Heart right ventricle (tissue), 16 donors: ENCODE results near the gene GABPB1. TPM values are rescaled to one million over a fixed set of nuclear protein-coding genes. Genes with fewer than 3 reads are reported as not detected.

Experiments
- ATAC-seq, 8 donors: fragments of 200-7000 bp; cut with Tn5 transposase; one replicate each; pipeline ENCODE4 v1.9.1; 2020; ENCODE audit warnings: mild to moderate bottlenecking in 8 of 8, moderate library complexity in 8 of 8, moderate number of reproducible peaks in 1 of 8
- DNase-seq, 2 donors: peaks; one replicate each; pipeline ENCODE4 v3.0.0-alpha.2; 2020
- H3K27ac ChIP-seq, 10 donors: fragments of 200-600 bp; sonication (generic) in 2 of 10; one replicate each; pipeline versions ENCODE4 v1.5.0 to v1.8.0; 2020 to 2022; ENCODE audit warnings: mild to moderate bottlenecking in 3 of 10
- H3K27me3 ChIP-seq, 7 donors: fragments of 200-600 bp; one replicate each; pipeline ENCODE4 v1.8.0; 2021 to 2022; ENCODE audit warnings: mild to moderate bottlenecking in 2 of 7
- H3K36me3 ChIP-seq, 9 donors: fragments of 200-600 bp; sonication (generic) in 1 of 9; one replicate each; pipeline versions ENCODE4 v1.5.0 to v1.8.0; 2020 to 2022; ENCODE audit warnings: mild to moderate bottlenecking in 2 of 9
- H3K4me1 ChIP-seq, 9 donors: fragments of 200-600 bp; sonication (generic) in 1 of 9; one replicate each; pipeline versions ENCODE4 v1.5.0 to v1.8.0; 2020 to 2022; ENCODE audit warnings: mild to moderate bottlenecking in 4 of 9
- H3K4me3 ChIP-seq, 10 donors: fragments of 200-600 bp; sonication (generic) in 2 of 10; one replicate each; pipeline versions ENCODE4 v1.5.0 to v1.8.0; 2020 to 2022; ENCODE audit warnings: mild to moderate bottlenecking in 7 of 10, moderate library complexity in 2 of 10
- H3K9me3 ChIP-seq, 11 donors: fragments of 200-600 bp in 10 of 11; sonication (generic) in 2 of 11; one replicate each; pipeline versions ENCODE4 v1.5.0 to v1.8.0; 2013 to 2022; ENCODE audit warnings: mild to moderate bottlenecking in 2 of 11, control low read depth in 1 of 11, moderate library complexity in 1 of 11
- WGBS, 2 donors: extraction: QIAGEN DNeasy Blood & Tissue Kit; methylation state at CpG; one replicate each; pipeline ENCODE4 v1.1.7; 2013; ENCODE audit warnings: inconsistent platforms in 1 of 2; 5-methylcytosine and 5-hydroxymethylcytosine counted together
- intact Hi-C, 10 donors: fragments of 100-400 bp; cut with DNase I; formaldehyde crosslinking; loops; one replicate each; pipeline versions ENCODE4 v1.11.1 to v1.14.2; 2022
- polyA plus RNA-seq, 2 donors: library from polyadenylated mRNA; stranded (reverse); fragments of 200-250 nt; gene quantifications; one replicate each; pipeline ENCODE4 v1.2.3, GENCODE V29; 2013
- total RNA-seq, 10 donors: library from RNA; stranded (reverse); fragmentation: NEBNext Ultra II Directional in 3 of 10; extraction: Animal tissue kit (Norgen Biotek cat#: 25700) in 3 of 10; gene quantifications; one replicate each; pipeline versions ENCODE4 v1.2.1 to v1.2.4, GENCODE V29; 2021 to 2023
- TF ChIP-seq, protein P1 (sequence below), 9 donors: fragments of 200-600 bp; sonication (generic) in 2 of 9; IDR thresholded peaks; one replicate each; pipeline versions ENCODE4 v1.5.0 to v1.8.0; 2021 to 2022; ENCODE audit warnings: antibody characterized with exemption in 9 of 9, mild to moderate bottlenecking in 5 of 9, moderate library complexity in 1 of 9
- donor health status: Arrhythmogenic right ventricular cardiomyopathy.
- donor health status: ischemic (EF 13 %, LVEDD 7.1; RV severe dilation, severe dysfunction).
- donor health status: healthy with polysubstance abuse.
- donor health status: DM: no; HTN: yes; CAD: no.
- donor health status: DM: no; HTN: no; CAD: no.
- donor health status: ischemic (EF 25% LVEDD 6.9; RV normal size, moderate dysfunction).
- donor health status: ischemic (EF 25% LVEDD 5.7; RV mildly dilated, moderate dysfunction).
- donor health status: healthy.
- donor health status: DM: yes; HTN: yes; CAD: no.
- donor health status: Ischemic cardiomyopathy.
- donor health status: ischemic (EF 35%, LVEDD 5.7; RV mildly dilated, moderate dysfunction).
- donor health status: nonischemic (EF 11% LVEDD 7.7; RV severe dilation, severe dysfunction).
- donor health status: DM: yes; HTN: yes; CAD: no.
- donor health status: PGD.
- donor health status: ischemic (EF 29% LVEDD 5.4; RV normal size, mild dysfunction).
- donor health status: nonischemic (EF 23%, LVEDD 6.1; RV moderate dilation, normal function).

Gene GABPB1
- total and polyA plus RNA-seq, 12 donors = 5.3 to 12.6 (median 8.5) TPM

DNA sequence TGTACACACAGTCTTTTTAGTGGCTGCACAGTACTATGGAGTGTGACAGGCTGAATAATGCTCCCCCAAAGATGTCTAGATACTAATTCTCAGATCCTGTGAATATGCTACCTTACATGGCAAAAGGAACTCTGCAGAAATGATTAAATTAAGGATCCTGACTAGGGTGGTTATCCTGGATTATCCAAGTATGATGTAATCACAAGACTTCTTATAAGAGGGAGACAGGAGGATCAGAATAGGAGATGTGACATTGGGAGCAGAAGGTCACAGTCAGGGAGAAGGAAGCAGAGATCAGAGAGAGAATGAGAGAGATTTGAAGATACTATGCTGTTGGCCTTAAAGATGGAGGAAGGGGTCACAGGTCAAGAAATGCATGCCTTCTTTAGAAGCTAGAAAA is 34.5 kb downstream of the GABPB1 start:
- TF ChIP-seq, protein P1, sequence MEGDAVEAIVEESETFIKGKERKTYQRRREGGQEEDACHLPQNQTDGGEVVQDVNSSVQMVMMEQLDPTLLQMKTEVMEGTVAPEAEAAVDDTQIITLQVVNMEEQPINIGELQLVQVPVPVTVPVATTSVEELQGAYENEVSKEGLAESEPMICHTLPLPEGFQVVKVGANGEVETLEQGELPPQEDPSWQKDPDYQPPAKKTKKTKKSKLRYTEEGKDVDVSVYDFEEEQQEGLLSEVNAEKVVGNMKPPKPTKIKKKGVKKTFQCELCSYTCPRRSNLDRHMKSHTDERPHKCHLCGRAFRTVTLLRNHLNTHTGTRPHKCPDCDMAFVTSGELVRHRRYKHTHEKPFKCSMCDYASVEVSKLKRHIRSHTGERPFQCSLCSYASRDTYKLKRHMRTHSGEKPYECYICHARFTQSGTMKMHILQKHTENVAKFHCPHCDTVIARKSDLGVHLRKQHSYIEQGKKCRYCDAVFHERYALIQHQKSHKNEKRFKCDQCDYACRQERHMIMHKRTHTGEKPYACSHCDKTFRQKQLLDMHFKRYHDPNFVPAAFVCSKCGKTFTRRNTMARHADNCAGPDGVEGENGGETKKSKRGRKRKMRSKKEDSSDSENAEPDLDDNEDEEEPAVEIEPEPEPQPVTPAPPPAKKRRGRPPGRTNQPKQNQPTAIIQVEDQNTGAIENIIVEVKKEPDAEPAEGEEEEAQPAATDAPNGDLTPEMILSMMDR (IDR thresholded peaks at IDR 0.05) = no peak
- no peak for DNase-seq
- H3K27me3 ChIP-seq = no peaks in the 10 kb centered on the region
- peaks cover 0 to 13% (median 0%) of the 10 kb centered on the region in 9 donors for H3K4me1 ChIP-seq
- no peak overlapping the region for H3K4me3 ChIP-seq
- intact Hi-C loops = no loop called here
- H3K27ac ChIP-seq = no peak overlapping the region
- H3K36me3 ChIP-seq = no peaks in the 10 kb centered on the region
- no peak for ATAC-seq
- H3K9me3 ChIP-seq = no peaks in the 10 kb centered on the region

DNA sequence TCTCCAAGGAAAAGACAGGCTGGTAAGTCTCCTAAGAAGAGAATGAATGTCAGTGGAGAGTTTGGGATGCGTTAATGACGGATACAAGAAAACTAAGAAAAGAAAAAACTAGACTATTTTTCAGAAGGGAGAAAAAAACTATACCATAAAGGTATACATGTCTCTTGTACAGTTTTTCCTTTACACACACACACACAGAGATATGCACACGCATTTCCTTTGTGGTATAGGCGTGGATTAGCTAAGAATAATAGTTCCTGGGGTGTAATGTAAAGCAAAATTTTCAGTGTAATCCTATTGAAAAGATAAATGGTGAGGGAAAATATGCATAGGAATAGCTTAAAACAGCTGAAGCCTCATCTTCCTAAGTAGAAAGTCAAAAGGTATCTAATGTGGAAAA is 36.3 kb downstream of the GABPB1 start:
- TF ChIP-seq, protein P1 (IDR thresholded peaks at IDR 0.05) = no peak
- peaks cover 0 to 13% (median 0%) of the 10 kb centered on the region in 9 donors for H3K4me1 ChIP-seq
- intact Hi-C loops = loop anchor here in 1 of 10 donors (10.0 kb wide), 1 partner anchor 64 kb away; no protein-coding TSS in a partner anchor
- H3K27ac ChIP-seq = peak overlapping the region in 1 of 10 donors; percentile 26
- 85 to 88% methylated on average over 4 of the region's 4 CpGs for WGBS, 2 donors
- no peak for ATAC-seq
- no peaks in the 10 kb centered on the region for H3K27me3 ChIP-seq
- no peak for DNase-seq
- H3K36me3 ChIP-seq = no peaks in the 10 kb centered on the region
- H3K9me3 ChIP-seq = no peaks in the 10 kb centered on the region
- no peak overlapping the region for H3K4me3 ChIP-seq

- intact Hi-C loops = loop anchor here in 1 of 10 donors (10.0 kb wide), 1 partner anchor 61 kb away; no protein-coding TSS in a partner anchor
- TF ChIP-seq, protein P1 (IDR thresholded peaks at IDR 0.05) = peak; percentile 38 to 77 (median 69)
Observed at GRCh38 chr15:50315814-50316630, 39.0 kb downstream of the GABPB1 start.

DNA sequence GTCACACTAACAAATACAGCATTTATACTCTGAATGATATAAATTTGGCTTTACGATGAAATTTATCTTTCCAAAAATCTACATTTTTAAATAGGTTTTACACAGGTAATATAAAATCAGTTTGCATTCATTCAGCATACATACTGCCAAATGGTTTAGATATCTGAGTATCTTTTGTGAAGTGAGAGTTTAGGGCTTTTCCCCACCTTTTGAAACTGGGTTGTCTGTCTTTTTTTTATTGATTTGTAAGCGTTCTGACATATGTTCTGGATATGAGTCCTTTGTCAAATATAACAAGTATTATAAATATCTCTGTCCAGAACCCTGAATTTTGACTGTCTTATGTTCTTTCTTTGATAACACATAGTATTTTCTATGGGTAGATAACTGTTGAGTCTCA is 42.4 kb downstream of the GABPB1 start:
- DNase-seq (no peak), ATAC-seq (no peak)
- TF ChIP-seq, protein P1 (IDR thresholded peaks at IDR 0.05) = no peak
- intact Hi-C loops = loop anchor here in 1 of 10 donors (10.0 kb wide), 1 partner anchor 58 kb away; no protein-coding TSS in a partner anchor
- Histone ChIP-seq H3K36me3 (peaks cover 0 to 17% (median 8%) of the 10 kb centered on the region in 9 donors), H3K4me1 (peaks cover 0 to 5% (median 0%) of the 10 kb centered on the region in 9 donors), H3K27ac (no peak overlapping the region), H3K27me3 (no peaks in the 10 kb centered on the region), H3K4me3 (no peak overlapping the region), H3K9me3 (peaks cover 0 to 10% (median 7%) of the 10 kb centered on the region in 11 donors)
- WGBS, 2 donors = 89 to 92% methylated on average over 2 of the region's 2 CpGs

More at GRCh38 chr15:50315814-50316630, 39.0 kb downstream of the GABPB1 start:
- Histone ChIP-seq H3K27me3 (no peaks in the 10 kb centered on the region), H3K36me3 (no peaks in the 10 kb centered on the region), H3K4me1 (peaks cover 0 to 13% (median 0%) of the 10 kb centered on the region in 9 donors), H3K9me3 (no peaks in the 10 kb centered on the region), H3K4me3 (no peak overlapping the region), H3K27ac (no peak overlapping the region)
- no peak for DNase-seq
- no peak for ATAC-seq
- WGBS, 2 donors = 59 to 64% methylated on average over 4 of the region's 4 CpGs
